Loucy (cell line): ENCODE measurements around the gene FHIT.

Source experiments
- H2AFZ ChIP-seq: fragments of 200-600 bp; sonication (generic); 2 replicates; pipeline ENCODE4 v1.6.0; 2016; ENCODE audit warnings: antibody characterized with exemption, mild to moderate bottlenecking, low read length, moderate library complexity
- H3F3A ChIP-seq: fragments of 200-600 bp; 2 replicates; pipeline ENCODE4 v1.6.0; 2016; ENCODE audit warnings: antibody characterized with exemption, low read depth, mild to moderate bottlenecking
- H3K27me3 ChIP-seq: fragments of 200-600 bp; sonication (generic); 2 replicates; pipeline ENCODE4 v1.6.1; 2014; ENCODE audit warnings: low read length, mild to moderate bottlenecking; ENCODE audit not compliant: insufficient read depth, poor library complexity, severe bottlenecking
- H3K36me3 ChIP-seq: fragments of 200-600 bp; sonication (generic); 2 replicates; pipeline ENCODE4 v1.6.1; 2016; ENCODE audit warnings: low read length; ENCODE audit not compliant: insufficient read depth
- H3K4me1 ChIP-seq: fragments of 200-600 bp; sonication (generic); 2 replicates; pipeline ENCODE4 v1.5.1; 2014; ENCODE audit warnings: low read length, mild to moderate bottlenecking; ENCODE audit not compliant: insufficient read depth, poor library complexity, severe bottlenecking
- H3K4me2 ChIP-seq: fragments of 200-600 bp; sonication (generic); 2 replicates; pipeline ENCODE4 v1.6.0; 2014; ENCODE audit warnings: antibody characterized with exemption, low read length, low read depth, mild to moderate bottlenecking; ENCODE audit not compliant: poor library complexity, severe bottlenecking
- H3K4me3 ChIP-seq: fragments of 200-600 bp; sonication (generic); 2 replicates; pipeline ENCODE4 v1.5.1; 2014; ENCODE audit warnings: low read length, mild to moderate bottlenecking, mixed read lengths; ENCODE audit not compliant: poor library complexity, severe bottlenecking
- H3K79me2 ChIP-seq: fragments of 200-600 bp; sonication (generic); 2 replicates; pipeline ENCODE4 v1.6.1; 2014; ENCODE audit warnings: low read length; ENCODE audit not compliant: insufficient read depth
- H3K9ac ChIP-seq: fragments of 200-600 bp; sonication (generic); 2 replicates; pipeline ENCODE4 v1.6.0; 2014; ENCODE audit warnings: mild to moderate bottlenecking, low read depth, low read length, moderate library complexity; ENCODE audit not compliant: poor library complexity, severe bottlenecking
- H3K9me2 ChIP-seq: fragments of 200-600 bp; sonication (generic); replicated peaks from 2 replicates; pipeline ENCODE4 v1.6.1; 2016; ENCODE audit warnings: low read depth, low read length, mixed read lengths
- H3K9me3 ChIP-seq: fragments of 200-600 bp; sonication (generic); 2 replicates; pipeline ENCODE4 v1.6.1; 2014; ENCODE audit warnings: mild to moderate bottlenecking, antibody characterized with exemption, low read length, low read depth; ENCODE audit not compliant: insufficient read depth
- H4K20me1 ChIP-seq: fragments of 200-600 bp; sonication (generic); 2 replicates; pipeline ENCODE4 v1.6.0; 2014; ENCODE audit warnings: antibody characterized with exemption, low read length, mild to moderate bottlenecking; ENCODE audit not compliant: insufficient read depth, poor library complexity, severe bottlenecking
- CTCF ChIP-seq: fragments of 200-600 bp; sonication (generic); conservative IDR thresholded peaks from 2 replicates; pipeline ENCODE4 v1.5.1; 2014; ENCODE audit warnings: mild to moderate bottlenecking, antibody characterized with exemption, low read length
- EZH2phosphoT487 ChIP-seq: fragments of 200-600 bp; IDR thresholded peaks from 2 replicates; pipeline ENCODE4 v1.6.1; 2018; ENCODE audit warnings: antibody characterized with exemption, mild to moderate bottlenecking, moderate library complexity, borderline replicate concordance

The FHIT gene

GRCh38 chr3:61057464-61057863 is 193.8 kb downstream of the FHIT start:
- Histone ChIP-seq H3F3A (no peaks in the 10 kb centered on the region), H2AFZ (no peak overlapping the region), H3K4me2 (no peak overlapping the region), H3K36me3 (no peaks in the 10 kb centered on the region), H3K27me3 (no peaks in the 10 kb centered on the region), H3K4me1 (no peaks in the 10 kb centered on the region), H3K79me2 (no peaks in the 10 kb centered on the region), H3K9me3 (no peaks in the 10 kb centered on the region), H3K4me3 (no peak overlapping the region), H3K9ac (no peak overlapping the region), H4K20me1 (no peaks in the 10 kb centered on the region), H3K9me2 (no peaks in the 10 kb centered on the region)
- TF ChIP-seq CTCF (no peak), EZH2phosphoT487 (no peak)

DNA sequence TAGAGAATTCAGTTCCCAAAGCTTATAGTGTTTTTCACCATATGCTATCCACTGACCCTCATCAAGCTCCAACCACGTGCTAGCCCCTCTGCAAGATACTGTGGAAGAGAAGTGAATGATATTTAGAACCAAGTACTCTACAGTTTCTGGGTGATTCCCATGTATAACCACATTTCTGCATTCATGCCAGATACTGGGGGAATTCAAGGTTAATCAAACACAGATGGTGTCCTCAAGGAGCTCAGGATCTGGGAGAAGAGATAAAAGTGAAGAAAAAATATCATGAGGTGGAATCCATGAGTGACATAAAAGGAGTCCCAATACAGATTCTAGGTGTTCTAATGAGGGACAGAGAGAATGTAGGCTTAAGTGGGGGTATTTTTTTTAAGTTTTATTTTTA is 195.8 kb downstream of the FHIT start:
- no peaks in the 10 kb centered on the region for H3K9me2 ChIP-seq
- TF ChIP-seq EZH2phosphoT487 (no peak), CTCF (no peak)
- no peak overlapping the region for H3K4me2 ChIP-seq
- no peaks in the 10 kb centered on the region for H3K9me3 ChIP-seq
- no peak overlapping the region for H3K9ac ChIP-seq
- H3K27me3 ChIP-seq = no peaks in the 10 kb centered on the region
- no peak overlapping the region for H3K4me3 ChIP-seq
- no peaks in the 10 kb centered on the region for H3K4me1 ChIP-seq
- H4K20me1 ChIP-seq = no peaks in the 10 kb centered on the region
- H3K36me3 ChIP-seq = no peaks in the 10 kb centered on the region
- no peak overlapping the region for H2AFZ ChIP-seq
- no peaks in the 10 kb centered on the region for H3K79me2 ChIP-seq
- no peaks in the 10 kb centered on the region for H3F3A ChIP-seq

DNA sequence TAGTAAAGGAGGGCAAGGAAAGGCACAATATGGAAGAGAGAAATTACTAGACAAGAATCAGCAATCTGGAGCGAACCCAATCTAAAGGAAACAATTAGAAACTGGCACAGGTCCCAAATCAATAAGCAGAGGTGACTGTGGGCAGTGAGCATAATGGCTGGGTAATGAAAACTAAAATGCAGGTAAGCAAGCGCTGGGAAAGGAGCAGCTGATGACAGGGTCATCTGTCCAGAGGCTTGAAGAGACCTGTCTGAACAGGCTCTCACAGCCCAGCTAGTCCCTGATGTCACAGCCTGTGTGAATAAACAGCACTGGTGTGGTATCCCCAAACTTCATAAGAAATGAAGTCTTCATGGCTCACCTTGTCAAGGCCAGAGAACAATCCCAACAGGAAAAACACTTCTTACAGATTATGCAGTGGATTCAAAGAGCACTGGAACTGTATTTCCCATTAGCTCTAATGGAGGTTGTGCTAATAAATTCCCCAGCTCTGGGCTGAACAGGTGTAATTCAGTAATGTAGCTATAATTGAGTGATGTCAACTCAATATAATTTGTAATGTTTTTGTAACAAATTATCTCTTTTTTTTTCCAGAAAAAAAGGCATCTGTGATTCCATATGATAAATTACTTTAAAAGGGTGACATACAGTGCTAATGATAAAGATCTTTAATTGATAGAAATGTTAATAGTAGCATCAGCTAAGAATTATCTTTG is 197.3 kb downstream of the FHIT start:
- H3K27me3 ChIP-seq = no peaks in the 10 kb centered on the region
- H3K9ac ChIP-seq = no peak overlapping the region
- TF ChIP-seq CTCF (no peak), EZH2phosphoT487 (no peak)
- H3K4me2 ChIP-seq = no peak overlapping the region
- no peaks in the 10 kb centered on the region for H3K79me2 ChIP-seq
- H4K20me1 ChIP-seq = no peaks in the 10 kb centered on the region
- H3K36me3 ChIP-seq = no peaks in the 10 kb centered on the region
- no peaks in the 10 kb centered on the region for H3K9me2 ChIP-seq
- no peaks in the 10 kb centered on the region for H3K4me1 ChIP-seq
- no peak overlapping the region for H2AFZ ChIP-seq
- H3K4me3 ChIP-seq = no peak overlapping the region
- no peaks in the 10 kb centered on the region for H3K9me3 ChIP-seq
- H3F3A ChIP-seq = no peaks in the 10 kb centered on the region
